Neural crest cell (in vitro differentiated cells): ENCODE measurements around the gene PCCB. TPM values are rescaled to one million over a fixed set of nuclear protein-coding genes. Genes with fewer than 3 reads are reported as not detected.

Experiments used
- DNase-seq: peaks from one replicate; pipeline ENCODE4 v3.0.0; 2021; ENCODE audit warnings: low read depth, mixed read lengths, low spot score
- H3K27ac Mint-ChIP-seq: one replicate; pipeline ENCODE4 v1.8.0; 2021; ENCODE audit warnings: mild to moderate bottlenecking, mixed read lengths; ENCODE audit not compliant: unreplicated experiment
- H3K27me3 Mint-ChIP-seq: 2 replicates; pipeline ENCODE4 v1.8.0; 2021; ENCODE audit warnings: low read depth, mild to moderate bottlenecking, mixed read lengths
- H3K36me3 Mint-ChIP-seq: 2 replicates; pipeline ENCODE4 v1.8.0; 2021; ENCODE audit warnings: low read depth, mild to moderate bottlenecking, mixed read lengths
- H3K4me1 Mint-ChIP-seq: 2 replicates; pipeline ENCODE4 v1.8.0; 2021; ENCODE audit warnings: mixed read lengths
- H3K4me3 Mint-ChIP-seq: one replicate; pipeline ENCODE4 v1.8.0; 2021; ENCODE audit warnings: mild to moderate bottlenecking, mixed read lengths
- H3K9me3 Mint-ChIP-seq: 2 replicates; pipeline ENCODE4 v1.8.0; 2021; ENCODE audit warnings: mixed read lengths
- total RNA-seq: library from RNA; stranded (reverse); gene quantifications from 2 replicates; pipeline ENCODE4 v1.2.1, GENCODE V29; 2021
- TF ChIP-seq, protein P1 (sequence below): fragments of 200-600 bp; sonication (generic); conservative IDR thresholded peaks from 2 replicates; pipeline ENCODE4 v1.5.0; 2021; ENCODE audit warnings: antibody characterized with exemption, mild to moderate bottlenecking

PCCB gene
- total RNA-seq, 1 donor from 2014 or later: 50.7 TPM

DNA sequence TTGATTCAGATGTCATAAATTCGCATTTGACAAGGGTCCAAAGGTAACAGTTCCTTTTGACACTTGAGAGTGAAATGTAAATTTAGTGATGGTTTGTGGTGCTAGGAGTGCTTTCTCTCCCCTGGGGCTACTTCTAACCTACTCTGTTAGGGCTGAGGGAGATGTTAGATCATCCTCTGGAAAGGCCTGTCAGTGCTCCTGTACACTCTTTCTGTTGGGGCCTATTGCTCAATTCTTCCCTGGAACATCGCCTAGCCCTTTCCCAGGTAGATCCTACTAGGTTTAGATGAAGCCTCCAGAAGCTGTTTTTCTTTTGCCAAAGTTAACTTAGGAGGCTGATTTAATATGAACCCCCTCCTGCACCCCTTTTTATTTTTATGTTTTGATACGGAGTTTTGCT is 1.4 kb downstream of the PCCB start:
- TF ChIP-seq, protein P1, sequence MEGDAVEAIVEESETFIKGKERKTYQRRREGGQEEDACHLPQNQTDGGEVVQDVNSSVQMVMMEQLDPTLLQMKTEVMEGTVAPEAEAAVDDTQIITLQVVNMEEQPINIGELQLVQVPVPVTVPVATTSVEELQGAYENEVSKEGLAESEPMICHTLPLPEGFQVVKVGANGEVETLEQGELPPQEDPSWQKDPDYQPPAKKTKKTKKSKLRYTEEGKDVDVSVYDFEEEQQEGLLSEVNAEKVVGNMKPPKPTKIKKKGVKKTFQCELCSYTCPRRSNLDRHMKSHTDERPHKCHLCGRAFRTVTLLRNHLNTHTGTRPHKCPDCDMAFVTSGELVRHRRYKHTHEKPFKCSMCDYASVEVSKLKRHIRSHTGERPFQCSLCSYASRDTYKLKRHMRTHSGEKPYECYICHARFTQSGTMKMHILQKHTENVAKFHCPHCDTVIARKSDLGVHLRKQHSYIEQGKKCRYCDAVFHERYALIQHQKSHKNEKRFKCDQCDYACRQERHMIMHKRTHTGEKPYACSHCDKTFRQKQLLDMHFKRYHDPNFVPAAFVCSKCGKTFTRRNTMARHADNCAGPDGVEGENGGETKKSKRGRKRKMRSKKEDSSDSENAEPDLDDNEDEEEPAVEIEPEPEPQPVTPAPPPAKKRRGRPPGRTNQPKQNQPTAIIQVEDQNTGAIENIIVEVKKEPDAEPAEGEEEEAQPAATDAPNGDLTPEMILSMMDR: no peak
- peak overlapping the region; percentile 66 for H3K27ac Mint-ChIP-seq
- no peaks in the 10 kb centered on the region for H3K9me3 Mint-ChIP-seq
- peak overlapping the region; percentile 94 for H3K4me3 Mint-ChIP-seq
- H3K36me3 Mint-ChIP-seq: peaks cover 7% of the 10 kb centered on the region
- no peaks in the 10 kb centered on the region for H3K27me3 Mint-ChIP-seq
- DNase-seq: no peak
- peaks cover 27% of the 10 kb centered on the region for H3K4me1 Mint-ChIP-seq

DNA sequence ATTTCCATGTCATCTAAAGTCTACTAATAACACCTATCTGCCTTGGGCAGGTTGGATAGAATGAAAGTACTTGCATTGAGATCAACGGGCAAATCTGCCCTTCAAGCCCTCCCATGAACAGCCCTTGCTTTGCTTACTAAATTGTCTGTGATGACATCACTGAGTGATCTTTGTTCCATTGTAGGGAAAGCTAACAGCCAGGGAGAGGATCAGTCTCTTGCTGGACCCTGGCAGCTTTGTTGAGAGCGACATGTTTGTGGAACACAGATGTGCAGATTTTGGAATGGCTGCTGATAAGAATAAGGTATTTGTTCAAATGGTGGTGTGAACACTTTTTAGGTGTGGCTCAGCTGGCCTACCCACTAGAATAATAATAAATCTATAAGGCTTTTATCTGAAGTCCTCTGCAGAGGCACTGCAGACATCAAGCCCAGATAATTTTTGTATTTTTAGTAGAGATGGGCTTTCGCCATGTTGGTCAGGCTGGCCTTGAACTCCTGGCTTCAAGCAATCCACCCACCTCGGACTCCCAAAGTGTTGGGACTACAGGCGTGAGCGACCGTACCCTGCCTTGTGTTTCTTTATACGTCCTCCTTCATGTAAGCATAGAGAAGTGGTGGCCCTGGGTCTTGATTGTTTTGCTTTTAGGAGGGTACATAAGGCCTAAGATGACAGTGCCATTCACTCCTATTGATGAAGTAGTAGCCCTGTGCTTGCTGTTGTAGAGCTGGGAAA is 5.7 kb downstream of the PCCB start:
- DNase-seq: no peak
- H3K4me3 Mint-ChIP-seq: peak overlapping the region; percentile 24
- TF ChIP-seq, protein P1: no peak
- no peaks in the 10 kb centered on the region for H3K9me3 Mint-ChIP-seq
- peak overlapping the region; percentile 47 for H3K27ac Mint-ChIP-seq
- peaks cover 14% of the 10 kb centered on the region for H3K36me3 Mint-ChIP-seq
- H3K27me3 Mint-ChIP-seq: no peaks in the 10 kb centered on the region
- H3K4me1 Mint-ChIP-seq: peaks cover 24% of the 10 kb centered on the region

DNA sequence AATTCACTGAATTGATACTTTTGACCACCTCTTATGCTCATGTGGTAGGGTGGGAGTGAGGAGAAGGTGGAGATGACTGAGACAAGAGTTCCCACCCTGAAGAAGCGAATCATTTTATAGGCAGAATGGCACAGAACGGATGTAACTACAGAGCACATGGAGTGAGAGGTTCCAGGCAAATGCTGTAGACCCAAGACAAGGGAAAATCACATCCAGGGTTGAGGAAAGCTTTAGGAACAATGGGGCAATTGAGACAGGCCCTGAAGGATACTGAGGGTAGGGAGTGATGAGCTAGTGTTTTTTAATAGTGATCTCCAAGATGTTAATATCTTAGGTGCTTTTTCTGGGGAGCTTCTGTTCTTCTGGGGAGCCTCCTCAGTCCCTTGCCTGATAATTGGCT is 8.1 kb downstream of the PCCB start:
- TF ChIP-seq, protein P1: no peak
- Mint-ChIP-seq H3K9me3 (no peaks in the 10 kb centered on the region), H3K36me3 (peaks cover 17% of the 10 kb centered on the region), H3K27ac (no peak overlapping the region), H3K27me3 (no peaks in the 10 kb centered on the region), H3K4me3 (no peak overlapping the region), H3K4me1 (peaks cover 21% of the 10 kb centered on the region)
- no peak for DNase-seq

DNA sequence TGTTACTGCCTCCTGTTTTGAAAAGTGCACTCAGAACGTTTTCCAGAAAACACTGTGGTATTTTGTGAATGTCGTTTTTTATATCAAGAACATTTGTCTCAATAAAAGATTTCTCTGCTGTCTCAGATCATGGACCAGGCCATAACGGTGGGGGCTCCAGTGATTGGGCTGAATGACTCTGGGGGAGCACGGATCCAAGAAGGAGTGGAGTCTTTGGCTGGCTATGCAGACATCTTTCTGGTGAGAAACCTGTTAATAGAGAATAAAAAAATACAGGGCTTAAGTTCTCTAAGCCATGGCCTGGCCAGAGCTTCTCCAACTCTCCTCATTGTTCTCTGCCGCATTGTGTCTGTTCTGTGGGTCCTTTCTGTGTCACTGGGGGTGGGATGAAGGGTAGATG is 11.7 kb downstream of the PCCB start:
- no peaks in the 10 kb centered on the region for H3K27me3 Mint-ChIP-seq
- TF ChIP-seq, protein P1: no peak
- peak overlapping the region; percentile 82 for H3K27ac Mint-ChIP-seq
- no peaks in the 10 kb centered on the region for H3K9me3 Mint-ChIP-seq
- peaks cover 7% of the 10 kb centered on the region for H3K36me3 Mint-ChIP-seq
- peaks cover 13% of the 10 kb centered on the region for H3K4me1 Mint-ChIP-seq
- H3K4me3 Mint-ChIP-seq: no peak overlapping the region
- DNase-seq: no peak

- no peak for DNase-seq
- TF ChIP-seq, protein P1: no peak
- Mint-ChIP-seq H3K4me3 (no peak overlapping the region), H3K9me3 (no peaks in the 10 kb centered on the region), H3K4me1 (peaks cover 13% of the 10 kb centered on the region), H3K27ac (no peak overlapping the region), H3K36me3 (peaks cover 6% of the 10 kb centered on the region), H3K27me3 (no peaks in the 10 kb centered on the region)
Measured at GRCh38 chr3:136262559-136262958, 12.4 kb downstream of the PCCB start.
